GM18909 (cell line): ENCODE measurements around the gene DYSF.

Experiments
- ATAC-seq: cut with Tn5 transposase; IDR thresholded peaks from one replicate; pipeline ENCODE4 v1.9.1; 2021; ENCODE audit warnings: mild to moderate bottlenecking; ENCODE audit not compliant: unreplicated experiment, poor library complexity

DYSF gene

GRCh38 chr2:71695235-71696120, 242.1 kb downstream of the DYSF start:
- ATAC-seq, result no peak

- ATAC-seq, result no peak
Observed at GRCh38 chr2:71696381-71696780, 243.0 kb downstream of the DYSF start.

GRCh38 chr2:71697106-71698004, 244.0 kb downstream of the DYSF start:
- no peak for ATAC-seq

DNA sequence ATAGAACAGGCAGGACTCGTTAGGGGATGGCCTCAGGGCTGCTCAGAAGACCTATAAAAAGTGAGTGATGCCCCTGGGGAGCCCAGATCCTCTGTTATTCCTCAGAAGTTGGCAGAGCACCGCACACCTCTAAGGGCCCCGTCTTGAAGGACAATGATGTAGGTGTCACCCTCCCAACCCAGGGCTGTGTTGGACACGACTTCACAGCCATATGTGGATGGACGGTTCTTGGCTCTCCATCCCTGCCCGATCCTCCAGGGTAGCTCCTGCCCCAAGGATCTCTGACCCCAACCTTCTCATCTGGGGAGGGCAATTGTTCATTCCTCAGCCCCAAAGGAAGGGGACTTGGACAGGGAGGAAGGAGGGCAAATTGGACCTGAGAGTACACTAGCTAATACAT, 246.1 kb downstream of the DYSF start:
- ATAC-seq, result no peak

- no peak for ATAC-seq
Observed at GRCh38 chr2:71700041-71700657, 246.8 kb downstream of the DYSF start.

DNA sequence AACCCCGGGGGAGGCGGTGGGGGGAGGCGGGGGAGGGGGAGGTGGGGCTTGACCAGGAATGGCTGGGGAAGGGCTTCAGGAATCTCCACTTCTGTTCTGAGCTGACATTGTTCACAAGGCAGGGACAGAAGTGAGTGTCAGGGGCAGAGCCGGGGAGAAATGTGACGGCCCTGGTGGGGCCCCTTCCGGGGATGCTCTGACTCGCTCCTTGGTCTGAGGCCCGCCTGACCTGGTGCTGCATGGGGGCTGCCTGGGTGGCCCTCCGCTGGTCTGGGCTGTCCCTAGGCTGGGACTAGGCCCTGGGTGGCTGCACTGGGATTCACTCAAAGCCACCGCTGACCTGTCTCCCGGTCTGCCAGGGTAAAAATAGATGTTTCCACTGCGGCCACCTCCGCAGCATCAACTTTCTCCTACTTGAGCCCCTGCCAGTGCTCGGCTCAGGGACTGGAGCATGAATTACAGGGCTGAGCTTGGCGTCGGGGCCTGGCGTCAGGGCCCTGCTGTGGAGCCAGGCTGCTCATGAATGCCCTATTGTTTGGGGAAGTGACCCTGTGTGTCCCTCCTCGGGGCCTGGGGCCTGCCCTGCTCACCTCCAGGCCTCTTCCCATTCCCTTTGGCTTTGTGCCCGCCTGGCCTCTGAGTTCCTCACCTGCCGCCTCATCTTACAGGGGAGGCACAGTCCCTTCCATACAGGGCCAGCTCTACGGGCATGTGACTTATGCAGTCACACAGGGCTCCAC, 247.5 kb downstream of the DYSF start:
- no peak for ATAC-seq

DNA sequence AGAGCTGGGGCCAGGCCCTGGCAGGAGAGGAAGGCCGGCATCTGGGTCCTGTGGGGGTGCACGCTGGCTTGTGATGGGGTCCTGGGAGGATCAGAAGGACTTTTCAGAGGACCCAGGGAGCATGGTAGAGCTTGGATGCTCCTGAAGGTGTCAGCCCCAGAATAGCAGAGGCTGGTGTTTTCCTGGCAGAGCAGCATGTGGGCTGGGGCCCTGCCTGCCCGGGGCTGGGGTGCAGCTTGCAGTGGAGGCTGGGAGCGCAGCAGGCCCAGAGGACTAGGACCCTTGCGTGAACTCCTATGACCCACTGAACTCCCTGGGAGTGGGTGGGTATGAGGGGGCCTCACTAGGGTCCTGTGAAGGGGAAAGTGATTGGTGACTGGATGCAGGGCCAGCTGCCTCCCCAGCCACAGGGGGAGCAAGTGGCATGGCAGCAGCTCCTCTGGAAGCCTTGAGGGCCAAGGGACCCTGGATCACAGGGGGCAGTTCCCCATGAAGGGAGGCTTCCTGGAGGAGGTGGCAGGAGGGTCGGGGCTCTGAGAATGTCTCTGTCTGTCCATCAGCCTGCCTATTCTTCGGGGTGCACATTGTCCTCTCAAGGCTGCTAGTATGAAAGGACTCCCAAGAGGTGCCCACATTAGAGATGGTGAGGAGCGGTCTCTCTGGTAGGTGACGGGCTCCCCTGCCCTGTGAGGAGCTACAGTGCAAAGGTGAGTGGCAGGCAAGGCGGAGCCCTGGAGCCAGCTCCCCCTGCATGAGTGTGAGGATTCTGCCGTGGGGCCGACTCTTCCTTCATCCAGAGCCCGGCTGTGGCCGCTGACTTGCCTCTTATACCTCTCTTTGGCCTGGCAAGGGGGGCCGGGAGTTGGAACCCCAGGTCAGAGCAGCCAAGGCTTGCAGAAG, 249.0 kb downstream of the DYSF start:
- no peak for ATAC-seq

DNA sequence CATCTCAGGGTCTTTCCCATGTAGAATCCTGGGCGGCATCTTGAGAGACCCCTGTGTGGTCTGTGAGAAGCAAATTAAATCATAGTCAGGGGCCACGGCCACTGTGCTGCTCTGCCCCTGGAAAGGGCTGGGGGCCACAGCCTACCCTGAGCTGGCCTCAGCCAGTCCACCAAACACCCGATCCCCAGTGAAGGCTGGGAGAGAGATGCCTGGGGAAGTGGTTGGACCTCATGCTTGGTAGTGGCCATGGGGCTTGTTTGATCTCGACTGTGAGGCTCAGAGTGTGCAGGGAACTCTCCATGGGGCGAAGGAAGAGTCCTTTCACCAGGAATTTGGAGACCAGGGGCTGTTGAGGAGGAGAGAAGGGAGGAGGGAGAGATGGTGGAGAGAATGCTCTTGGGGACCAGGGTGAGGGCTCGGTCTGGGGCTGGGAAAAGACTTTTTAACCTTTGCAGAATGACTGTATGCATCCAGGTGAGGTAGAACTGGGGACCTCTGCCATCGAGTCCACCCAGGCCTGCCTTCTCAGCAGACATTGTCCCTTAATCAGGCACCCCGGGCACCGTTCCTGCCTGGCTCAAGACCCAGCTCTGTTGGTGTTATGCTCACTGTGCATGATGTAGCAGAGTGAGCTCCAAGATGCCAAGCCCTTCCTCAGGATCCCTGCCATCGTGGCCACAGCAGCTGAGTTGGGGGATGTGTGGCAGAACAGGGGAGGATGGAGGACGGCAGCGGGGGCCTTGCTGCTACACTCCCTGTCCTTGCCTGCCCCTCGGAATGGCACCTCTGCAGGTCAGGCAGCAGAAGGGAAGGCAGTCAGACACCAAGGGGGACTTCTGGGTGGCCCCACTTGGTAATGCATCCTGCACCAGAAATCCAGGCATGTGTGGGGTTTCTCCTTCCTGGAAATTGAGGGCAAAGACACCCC, 249.9 kb downstream of the DYSF start:
- no peak for ATAC-seq

DNA sequence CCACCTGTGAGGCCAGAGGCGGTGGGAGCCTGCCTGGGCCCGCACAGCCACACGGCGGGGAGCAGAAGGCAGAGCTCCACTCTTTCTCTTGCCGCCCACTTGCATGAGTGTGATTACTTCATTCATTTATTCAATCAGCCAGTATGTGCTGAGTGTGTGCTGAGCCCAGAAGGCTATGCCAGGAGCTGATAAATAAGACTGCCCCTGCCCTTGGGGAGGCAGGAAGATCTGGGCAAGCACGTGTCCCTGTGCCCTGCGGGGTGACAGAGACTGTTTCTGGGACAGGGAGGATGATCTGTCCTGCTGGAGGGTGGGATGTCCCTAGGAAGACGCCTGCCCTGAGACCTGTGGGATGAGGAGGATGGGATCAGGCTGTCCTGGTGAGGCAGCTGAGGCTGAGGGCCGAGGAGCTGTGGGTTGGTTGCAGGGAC, 250.8 kb downstream of the DYSF start:
- no peak for ATAC-seq

GRCh38 chr2:71704688-71705087, 251.3 kb downstream of the DYSF start:
- ATAC-seq, result no peak

DNA sequence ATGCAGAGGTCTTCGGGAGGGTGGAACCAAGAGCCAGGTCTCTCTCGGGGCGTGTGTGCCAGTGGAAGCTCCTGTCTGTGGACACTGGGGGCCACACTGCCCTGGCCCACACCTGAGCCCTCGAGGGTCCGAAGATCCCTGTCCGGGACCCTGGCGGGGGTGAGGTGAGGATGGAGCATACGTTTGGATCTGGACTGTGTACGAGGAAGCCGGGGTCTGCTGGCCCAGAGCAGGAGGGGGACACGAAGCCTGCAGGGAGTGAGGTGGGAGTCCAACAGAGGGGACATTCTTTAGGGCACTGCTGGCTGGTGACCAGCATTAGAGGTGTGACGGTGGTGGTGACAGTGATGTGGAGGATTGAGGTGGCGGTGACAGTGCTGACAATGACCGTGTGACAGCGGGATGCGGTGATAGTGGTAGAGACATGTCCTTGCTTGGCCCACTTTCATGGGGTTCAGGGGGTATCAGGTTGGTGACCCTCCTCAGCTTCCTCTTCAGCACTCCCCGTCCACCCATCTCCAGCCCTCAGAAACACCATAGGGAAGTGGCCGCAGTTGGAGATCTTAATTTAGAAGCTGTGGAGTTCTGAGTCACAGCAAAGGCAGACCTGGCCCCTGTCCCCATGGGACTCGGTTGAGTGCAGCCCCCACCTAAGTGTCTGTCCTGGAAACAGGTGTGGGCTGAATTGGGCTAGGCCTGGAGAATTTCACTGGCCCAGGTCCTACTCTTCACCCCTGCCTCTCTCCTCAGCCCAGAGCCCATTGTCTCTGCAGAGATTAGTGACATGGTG, 252.0 kb downstream of the DYSF start:
- ATAC-seq, result no peak

DNA sequence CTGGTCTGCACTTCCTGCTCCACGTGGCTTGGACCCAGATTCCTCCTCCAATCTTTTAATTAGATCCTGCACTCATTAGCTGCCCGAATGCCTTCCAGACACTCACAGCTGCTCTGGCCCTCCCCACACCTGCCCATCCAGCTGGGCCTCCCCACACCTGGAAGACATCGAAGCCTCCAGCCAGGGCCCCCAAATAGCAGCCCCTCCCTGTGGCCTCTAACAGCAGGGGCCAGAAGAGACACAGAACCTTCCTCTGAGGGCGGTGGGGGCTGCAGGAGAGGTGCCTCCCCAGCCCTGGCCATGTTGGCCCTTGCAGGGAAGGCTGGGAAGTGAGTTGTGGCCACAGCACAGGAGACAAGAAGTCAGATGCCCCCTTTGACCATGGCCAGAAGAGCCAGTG, 252.8 kb downstream of the DYSF start:
- no peak for ATAC-seq

DNA sequence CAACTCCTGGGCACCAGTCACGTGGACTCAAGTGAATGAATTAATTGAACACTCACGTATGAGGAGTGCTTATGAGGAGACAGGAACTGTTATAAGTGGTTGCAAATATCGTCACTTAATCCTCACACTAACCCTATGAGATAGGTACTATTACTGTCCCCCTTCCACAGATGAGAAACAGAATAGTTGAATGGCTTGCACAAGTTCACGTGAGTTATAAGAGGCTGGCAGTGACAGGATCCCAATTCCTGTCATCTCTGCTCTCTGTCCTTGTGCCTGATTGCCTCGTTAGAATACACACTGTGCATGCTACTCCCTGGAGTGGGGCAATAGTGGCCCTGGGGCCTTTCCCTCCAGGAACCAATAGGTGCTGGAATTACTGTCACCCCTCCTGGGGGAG, 253.5 kb downstream of the DYSF start:
- ATAC-seq, result no peak

DNA sequence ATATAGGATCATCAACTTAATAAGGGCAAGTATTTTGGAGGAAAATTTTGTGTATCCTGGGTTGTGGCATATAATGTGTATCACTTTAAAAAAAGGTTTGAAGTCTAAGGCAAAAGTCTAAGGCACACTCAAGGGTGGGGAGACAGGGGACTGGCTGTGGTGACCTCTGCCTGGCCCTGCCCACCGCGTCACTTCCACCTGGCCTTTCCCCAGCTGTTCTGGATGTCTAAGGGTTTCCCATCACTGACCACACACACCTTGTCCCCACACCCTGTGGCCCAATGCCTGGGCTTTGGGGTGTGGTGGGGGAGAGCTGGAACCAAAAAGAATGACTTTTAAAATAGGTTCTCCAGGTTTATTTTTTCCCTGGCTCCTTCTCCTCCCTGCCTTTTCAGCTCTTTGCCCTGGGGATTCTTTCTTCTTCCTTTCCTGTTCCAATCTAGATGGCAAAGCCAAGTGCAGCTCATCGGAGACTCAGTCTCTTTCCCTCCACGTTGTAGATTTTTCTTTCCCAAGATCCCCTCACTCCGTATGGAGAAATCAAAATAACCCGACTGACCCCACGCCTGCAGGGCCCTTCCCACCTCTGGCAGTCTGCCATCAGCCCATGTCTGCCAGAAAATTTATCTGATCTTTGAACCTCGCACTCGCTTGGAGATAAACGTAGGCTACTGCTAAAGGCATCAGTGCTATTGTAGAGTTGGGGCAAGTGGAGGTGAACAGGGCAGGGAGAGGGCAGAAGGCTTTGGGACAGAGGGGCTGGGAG, 257.2 kb downstream of the DYSF start:
- no peak for ATAC-seq

DNA sequence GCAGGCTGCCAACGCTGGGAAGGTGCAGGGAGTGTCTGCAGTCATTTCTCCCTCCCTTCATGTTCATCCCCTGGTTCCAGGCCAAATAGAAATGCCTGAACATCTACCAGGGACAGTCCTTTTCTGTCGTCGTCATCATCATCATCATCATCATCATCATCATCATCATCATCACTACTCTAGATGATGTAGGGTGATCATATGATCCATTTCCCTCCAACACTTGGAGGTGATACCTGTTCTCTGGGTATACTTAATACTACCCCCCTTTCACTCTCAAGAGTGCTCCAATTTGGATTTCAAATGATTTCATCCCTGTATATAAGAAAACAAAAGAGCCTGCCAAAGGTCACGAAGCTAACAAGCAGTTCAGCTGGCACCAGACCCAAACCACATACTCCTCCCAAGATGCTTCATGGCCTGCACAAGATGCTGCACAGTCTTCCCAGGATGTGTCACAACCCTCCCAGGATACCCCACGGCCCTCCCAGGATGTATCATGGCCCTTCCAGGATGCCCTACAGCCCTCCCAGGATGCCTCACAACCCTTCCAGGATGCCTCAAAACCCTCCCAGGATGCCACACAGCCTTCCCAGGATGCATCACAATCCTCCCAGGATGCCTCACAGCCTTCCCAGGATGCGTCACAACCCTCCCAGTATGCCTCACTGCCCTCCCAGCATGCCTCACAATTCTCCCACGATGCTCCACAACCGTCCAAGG, 257.9 kb downstream of the DYSF start:
- ATAC-seq, result no peak
